Endothelial cell of umbilical vein (primary cell): Measurements from ENCODE around the gene FLNB. TPM values are rescaled to one million over a fixed set of nuclear protein-coding genes. Genes with fewer than 3 reads are reported as not detected.

Source experiments
- BruUV-seq: library from RNA; stranded (reverse); fragments of 400-500 nt; replicated peaks from 2 replicates; lab custom pipeline; 2021; lab: Mats Ljungman, UMichigan
- CTCF ChIA-PET: fragments of 300-600, 350-600 bp; sonication (Branson Sonifier 250); formaldehyde crosslinking; loops from one replicate; lab custom pipeline; 2021; ENCODE audit warnings: antibody characterized with exemption, inconsistent platforms; lab: Charles Lee
- POLR2A ChIA-PET: fragments of 300-600, 350-600 bp; sonication (Branson Sonifier 250); formaldehyde crosslinking; loops from one replicate; lab custom pipeline; 2021; ENCODE audit warnings: antibody characterized with exemption, inconsistent platforms; lab: Charles Lee
- DNase-seq: peaks from one replicate; pipeline ENCODE4 v3.0.0-alpha.2; 2011; ENCODE audit warnings: low read depth, low spot score
- FAIRE-seq: peaks from 2 replicates; lab custom pipeline; 2011; peaks lifted over from hg19 to GRCh38; lab: Jason Lieb, UNC
- H2AFZ ChIP-seq: 2 replicates; pipeline ENCODE4 v1.6.0; 2012; ENCODE audit warnings: low read depth, low read length, control low read depth, inconsistent platforms
- H3K27ac ChIP-seq: 2 replicates; pipeline ENCODE4 v1.5.1; 2011; ENCODE audit warnings: low read depth, mild to moderate bottlenecking, control low read depth, low read length, moderate library complexity; ENCODE audit not compliant: insufficient read depth
- H3K27me3 ChIP-seq, 2 experiments: 2 replicates each; pipeline versions ENCODE4 v1.6.0 to v1.6.1; 2011; ENCODE audit warnings: low read length in 2 of 2, mixed read lengths in 1 of 2; ENCODE audit not compliant: control insufficient read depth in 2 of 2, insufficient read depth in 2 of 2
- H3K36me3 ChIP-seq, 2 experiments: 2 replicates in 1 of 2; 3 replicates in 1 of 2; pipeline ENCODE4 v1.5.1; 2011; ENCODE audit warnings: low read length in 2 of 2, mild to moderate bottlenecking in 1 of 2, moderate library complexity in 1 of 2; ENCODE audit not compliant: control insufficient read depth in 2 of 2, insufficient read depth in 2 of 2; ENCODE audit errors: extremely low read depth in 1 of 2
- H3K4me1 ChIP-seq: 3 replicates; pipeline ENCODE4 v1.5.1; 2011; ENCODE audit warnings: mild to moderate bottlenecking, low read length; ENCODE audit not compliant: control insufficient read depth, insufficient read depth; ENCODE audit errors: extremely low read depth
- H3K4me2 ChIP-seq: 2 replicates; pipeline ENCODE4 v1.6.1; 2011; ENCODE audit warnings: low read length, control low read depth, mixed read lengths; ENCODE audit not compliant: insufficient read depth
- H3K4me3 ChIP-seq, 3 experiments: fragments of 200-600 bp in 1 of 3; sonication (generic), shearing (Covaris generic) in 1 of 3; replicated peaks in 1 of 3; 2 replicates each; pipeline ENCODE4 v1.5.1; 2011 to 2016; ENCODE audit warnings: control low read depth in 3 of 3, low read length in 3 of 3, mild to moderate bottlenecking in 2 of 3, inconsistent platforms in 1 of 3, low read depth in 1 of 3, moderate library complexity in 1 of 3; ENCODE audit not compliant: insufficient read depth in 1 of 3
- H3K79me2 ChIP-seq: 2 replicates; pipeline ENCODE4 v1.6.0; 2012; ENCODE audit warnings: low read length, inconsistent platforms; ENCODE audit not compliant: control insufficient read depth, insufficient read depth
- H3K9ac ChIP-seq: replicated peaks from 2 replicates; pipeline ENCODE3; 2011; ENCODE audit warnings: low read length, control low read depth; ENCODE audit not compliant: insufficient read depth; ENCODE audit errors: extremely low read depth
- H3K9me1 ChIP-seq: replicated peaks from 3 replicates; pipeline ENCODE4 v1.6.0; 2011; ENCODE audit warnings: mild to moderate bottlenecking, low read length; ENCODE audit not compliant: control insufficient read depth, insufficient read depth; ENCODE audit errors: extremely low read depth
- H3K9me3 ChIP-seq: replicated peaks from 2 replicates; pipeline ENCODE4 v1.5.1; 2012; ENCODE audit warnings: low read length, inconsistent platforms; ENCODE audit not compliant: control insufficient read depth, insufficient read depth
- H4K20me1 ChIP-seq: replicated peaks from 2 replicates; pipeline ENCODE3; 2011; ENCODE audit warnings: mild to moderate bottlenecking, low read length; ENCODE audit not compliant: control insufficient read depth, insufficient read depth; ENCODE audit errors: extremely low read depth
- CTCF ChIP-seq, 2 donors: IDR thresholded peaks; 1 replicate in 1 of 2; 2 replicates in 1 of 2; pipeline ENCODE4 v1.5.1; 2011; ENCODE audit warnings: low read length in 2 of 2, mild to moderate bottlenecking in 2 of 2, moderate library complexity in 2 of 2, control low read depth in 1 of 2, inconsistent platforms in 1 of 2, low read depth in 1 of 2; ENCODE audit not compliant: insufficient read depth in 1 of 2; ENCODE audit errors: extremely low read depth in 1 of 2
- EZH2 ChIP-seq: IDR thresholded peaks from 2 replicates; pipeline ENCODE4 v1.6.1; 2012; ENCODE audit warnings: borderline replicate concordance, low read depth, mild to moderate bottlenecking, moderate library complexity, low read length, inconsistent platforms; ENCODE audit not compliant: severe bottlenecking
- FOS ChIP-seq: IDR thresholded peaks from 2 replicates; pipeline ENCODE4 v1.6.1; 2011; ENCODE audit warnings: mild to moderate bottlenecking, low read length, moderate library complexity, borderline replicate concordance; ENCODE audit not compliant: insufficient read depth
- GATA2 ChIP-seq: IDR thresholded peaks from 2 replicates; pipeline ENCODE4 v1.7.0; 2011; ENCODE audit warnings: low read depth, mild to moderate bottlenecking, moderate library complexity, mixed read lengths, low read length; ENCODE audit not compliant: insufficient read length, insufficient read depth
- JUN ChIP-seq: IDR thresholded peaks from 2 replicates; pipeline ENCODE4 v1.6.1; 2011; ENCODE audit warnings: borderline replicate concordance, low read depth; ENCODE audit not compliant: insufficient read length, insufficient read depth
- MAX ChIP-seq: IDR thresholded peaks from 2 replicates; pipeline ENCODE4 v1.6.1; 2011; ENCODE audit not compliant: insufficient read depth, insufficient read length
- MYC ChIP-seq: IDR thresholded peaks from one replicate; pipeline ENCODE4 v1.6.1; 2011; ENCODE audit warnings: mild to moderate bottlenecking, low read depth, low read length
- POLR2A ChIP-seq: IDR thresholded peaks from 2 replicates; pipeline ENCODE4 v1.6.1; 2012; ENCODE audit warnings: low read depth, mild to moderate bottlenecking, control low read depth, low read length
- POLR2AphosphoS5 ChIP-seq: IDR thresholded peaks from 2 replicates; pipeline ENCODE4 v1.6.1; 2012; ENCODE audit warnings: low read depth, mild to moderate bottlenecking, control low read depth, low read length, moderate library complexity; ENCODE audit not compliant: insufficient read depth
- dilution Hi-C: fragments of 300-500 bp; cut with MboI; formaldehyde crosslinking; loops from one replicate; pipeline ENCODE4 v1.15.0; 2019; ENCODE audit warnings: low sequenced_read_pairs; ENCODE audit not compliant: extremely low pct_ligation_motif_present
- intact Hi-C: fragments of 100-400 bp; cut with micrococcal nuclease; formaldehyde crosslinking; loops from one replicate; pipeline ENCODE4 v1.10.0; 2022
- polyA plus RNA-seq, 4 experiments: library from polyadenylated mRNA; depleted of rRNA in 3 of 4; stranded (reverse) in 3 of 4; unstranded in 1 of 4; fragments of >200 nt; gene quantifications; 2 replicates each; pipeline versions ENCODE4 v1.2.1 to v1.2.3, GENCODE V29; 2011 to 2012; ENCODE audit warnings: missing spikeins in 1 of 4
- total RNA-seq: library from RNA; stranded (reverse); gene quantifications from 2 replicates; pipeline ENCODE4 v1.2.3, GENCODE V29; 2021

FLNB gene
- total and polyA plus RNA-seq, 2 donors (not counting 3 experiments of a cell fraction or from before 2014, with no cell fraction given) = 479 to 670 TPM

GRCh38 chr3:57992452-57993213, 15.6 kb upstream of the FLNB start:
- Histone ChIP-seq H3K4me2 (no peak overlapping the region), H3K9me1 (no peaks in the 10 kb centered on the region), H3K36me3 (no peaks in the 10 kb centered on the region), H4K20me1 (no peaks in the 10 kb centered on the region), H3K27me3 (no peaks in the 10 kb centered on the region), H3K27ac (no peak overlapping the region), H3K4me1 (no peaks in the 10 kb centered on the region), H3K79me2 (no peaks in the 10 kb centered on the region), H3K9me3 (no peaks in the 10 kb centered on the region), H3K9ac (no peak overlapping the region), H2AFZ (no peak overlapping the region), H3K4me3 (no peak overlapping the region)
- intact Hi-C loops = no loop called here
- CTCF ChIA-PET = interaction anchor here (2.0 kb wide), 1 partner anchor 15 kb away, joined by 4 read pairs; no protein-coding TSS in a partner anchor
- dilution Hi-C loops = no loop called here
- no TSS peak for BruUV-seq
- POLR2A ChIA-PET = no interaction called here
- DNase-seq (no peak), FAIRE-seq (no peak)
- TF ChIP-seq JUN = no peak
- TF ChIP-seq CTCF (IDR thresholded peaks at IDR 0.05; ENCODE audit: extremely low read depth in 1 of 2, insufficient read depth in 1 of 2, low read depth in 1 of 2, low read length in 2 of 2) = no peak
- TF ChIP-seq POLR2AphosphoS5 = no peak
- no peak for TF ChIP-seq GATA2
- no peak for TF ChIP-seq POLR2A
- no peak for TF ChIP-seq MYC
- no peak for TF ChIP-seq FOS
- no peak for TF ChIP-seq EZH2
- no peak for TF ChIP-seq MAX
